GM18526 (cell line): ENCODE results near the gene ANP32B.

Source experiments
- POLR2A ChIP-seq: IDR thresholded peaks from 3 replicates; pipeline ENCODE4 v1.6.1; 2011; ENCODE audit not compliant: insufficient read length; ENCODE audit errors: extremely low read depth

Gene ANP32B

GRCh38 chr9:97982683-97983588 lies at the start of gene ANP32B:
TSS of gene ANP32B (plus strand) at chr9:97983341. CDS start at chr9:97983556, 215 bp downstream.
- TF ChIP-seq POLR2A = peak; percentile 60

- TF ChIP-seq POLR2A = no peak
Observed at GRCh38 chr9:97934321-97935115, 48.6 kb upstream of the ANP32B start.

GRCh38 chr9:97935276-97935675 lies 47.9 kb upstream of the ANP32B start:
- TF ChIP-seq POLR2A = no peak

DNA sequence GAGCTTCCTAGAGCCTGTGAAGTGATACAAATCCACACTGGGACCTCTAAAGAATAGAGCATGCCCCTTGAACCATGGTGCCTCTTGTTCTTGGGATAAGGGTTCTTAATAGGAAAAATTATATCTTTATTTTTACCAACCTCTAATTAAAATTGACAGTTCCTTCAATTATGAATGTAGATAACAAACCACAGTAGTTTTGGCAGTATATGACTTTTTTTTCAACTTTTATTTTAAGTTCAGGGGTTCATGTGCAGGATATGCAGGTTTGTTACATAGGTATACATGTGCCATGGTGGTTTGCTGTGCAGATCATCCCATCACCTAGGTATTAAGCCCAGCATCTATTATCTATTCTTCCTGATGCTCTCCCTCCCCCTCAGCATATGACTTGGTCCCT lies 46.1 kb upstream of the ANP32B start:
- TF ChIP-seq POLR2A = no peak

- TF ChIP-seq POLR2A = no peak
Observed at GRCh38 chr9:97938081-97938644, 45.0 kb upstream of the ANP32B start, which contains the start of gene HEMGN. TSS of gene HEMGN (minus strand) at chr9:97938172. CDS start at chr9:97938136, 36 bp downstream.

GRCh38 chr9:97940233-97940632 lies 42.9 kb upstream of the ANP32B start:
- no peak for TF ChIP-seq POLR2A

GRCh38 chr9:97940741-97941140 lies 42.4 kb upstream of the ANP32B start:
- TF ChIP-seq POLR2A = no peak

DNA sequence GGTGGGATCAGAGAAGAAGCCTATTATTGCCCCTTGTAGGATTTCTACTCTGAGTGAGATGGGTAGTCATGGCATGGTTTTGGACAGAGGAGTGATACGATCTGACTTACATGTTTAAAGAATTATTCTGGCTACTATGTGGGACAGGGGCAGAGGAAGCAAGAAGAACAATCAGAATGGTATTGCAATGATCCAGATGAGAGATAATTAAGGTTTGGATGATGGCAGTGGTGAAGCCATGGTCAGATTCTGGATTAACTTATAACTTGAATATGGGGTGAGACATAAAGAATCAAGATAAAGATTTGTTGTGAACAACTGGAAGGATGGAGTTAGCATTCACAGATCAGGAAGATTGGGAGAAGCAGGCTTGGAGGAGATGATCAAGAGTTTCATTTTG lies 41.8 kb upstream of the ANP32B start:
- no peak for TF ChIP-seq POLR2A

DNA sequence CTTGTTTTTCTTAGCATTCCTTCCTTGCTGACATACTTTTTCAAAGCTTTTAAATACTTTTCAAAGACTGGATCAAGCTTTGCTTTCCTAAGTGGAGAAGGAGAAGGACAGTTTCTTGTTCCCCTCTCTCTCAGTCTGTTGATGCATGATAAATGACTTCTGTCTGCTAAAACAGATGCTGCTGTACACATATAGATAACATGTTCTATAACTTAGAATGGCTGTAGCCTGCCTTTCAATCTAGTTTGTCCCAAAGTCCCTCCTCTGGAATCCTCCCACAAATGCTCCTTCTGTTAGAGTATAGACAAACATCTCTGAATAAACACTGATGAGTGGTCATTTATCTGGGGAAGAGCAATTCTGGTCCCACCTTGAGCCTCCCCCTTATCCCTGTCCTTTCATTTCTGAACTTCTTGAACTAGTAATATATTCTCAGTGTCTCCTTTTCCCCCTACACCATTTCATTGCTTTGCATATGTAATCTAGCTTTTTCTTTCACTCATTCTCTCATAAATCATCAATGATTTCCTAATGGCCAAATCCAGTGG lies 39.8 kb upstream of the ANP32B start:
- TF ChIP-seq POLR2A = no peak

- no peak for TF ChIP-seq POLR2A
Observed at GRCh38 chr9:97944612-97945011, 38.5 kb upstream of the ANP32B start.

GRCh38 chr9:97954550-97954989 lies 28.6 kb upstream of the ANP32B start:
- no peak for TF ChIP-seq POLR2A

- no peak for TF ChIP-seq POLR2A
Observed at GRCh38 chr9:97956331-97956730, 26.8 kb upstream of the ANP32B start.

- TF ChIP-seq POLR2A = no peak
Observed at GRCh38 chr9:97958812-97959511, 24.2 kb upstream of the ANP32B start.

DNA sequence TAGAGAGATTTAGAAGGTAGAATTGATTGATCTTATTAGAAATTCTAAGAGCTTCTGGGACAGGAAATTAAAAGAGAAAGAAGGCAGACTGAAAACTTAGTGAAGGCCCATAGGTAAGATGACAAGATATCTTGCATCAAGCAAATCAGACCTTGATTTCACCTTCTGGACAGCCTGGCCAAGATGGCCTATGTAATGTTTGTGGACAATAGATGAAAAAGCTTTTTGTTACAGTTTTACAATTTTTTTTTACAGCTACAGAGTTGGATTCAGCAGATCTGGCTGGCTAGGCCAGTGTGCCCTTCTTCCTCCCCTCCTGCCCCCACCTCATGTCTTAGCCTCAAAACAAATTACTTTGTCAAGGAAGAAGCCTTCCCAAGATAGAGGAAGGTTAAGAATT lies 23.6 kb upstream of the ANP32B start:
- no peak for TF ChIP-seq POLR2A

DNA sequence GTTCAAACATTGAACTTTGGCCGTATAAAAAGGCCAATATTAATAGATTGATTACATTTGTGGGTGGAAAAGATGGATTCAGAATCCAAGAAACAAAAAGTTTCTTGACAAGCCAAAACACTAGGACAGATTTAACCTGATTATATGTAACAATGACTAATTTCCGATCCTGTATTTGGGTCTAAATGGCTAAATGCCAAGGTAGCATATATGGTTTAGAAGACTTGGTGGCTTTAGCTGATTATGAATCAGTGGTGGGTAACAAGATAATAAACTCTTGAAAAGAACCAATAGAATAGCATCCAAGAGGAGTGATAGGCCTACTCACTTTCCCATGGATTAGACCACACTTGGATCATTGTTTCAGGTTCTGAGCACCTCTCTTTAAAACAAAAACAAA lies 21.8 kb upstream of the ANP32B start:
- no peak for TF ChIP-seq POLR2A
